GM11168 (cell line): ENCODE data around the gene ITGB3BP.
"Not testable (repeated sequence)": the region's sequence is repeated elsewhere in the genome, so short reads cannot be mapped to it uniquely, and the experiment has no call there.

Experiments used
- in situ Hi-C: fragments of 300-500 bp; cut with MboI; formaldehyde crosslinking; loops from one replicate; pipeline ENCODE4 v1.12.0; 2022; ENCODE audit warnings: low sequenced_read_pairs; ENCODE audit not compliant: unreplicated experiment

ITGB3BP gene, protein sequence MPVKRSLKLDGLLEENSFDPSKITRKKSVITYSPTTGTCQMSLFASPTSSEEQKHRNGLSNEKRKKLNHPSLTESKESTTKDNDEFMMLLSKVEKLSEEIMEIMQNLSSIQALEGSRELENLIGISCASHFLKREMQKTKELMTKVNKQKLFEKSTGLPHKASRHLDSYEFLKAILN

DNA sequence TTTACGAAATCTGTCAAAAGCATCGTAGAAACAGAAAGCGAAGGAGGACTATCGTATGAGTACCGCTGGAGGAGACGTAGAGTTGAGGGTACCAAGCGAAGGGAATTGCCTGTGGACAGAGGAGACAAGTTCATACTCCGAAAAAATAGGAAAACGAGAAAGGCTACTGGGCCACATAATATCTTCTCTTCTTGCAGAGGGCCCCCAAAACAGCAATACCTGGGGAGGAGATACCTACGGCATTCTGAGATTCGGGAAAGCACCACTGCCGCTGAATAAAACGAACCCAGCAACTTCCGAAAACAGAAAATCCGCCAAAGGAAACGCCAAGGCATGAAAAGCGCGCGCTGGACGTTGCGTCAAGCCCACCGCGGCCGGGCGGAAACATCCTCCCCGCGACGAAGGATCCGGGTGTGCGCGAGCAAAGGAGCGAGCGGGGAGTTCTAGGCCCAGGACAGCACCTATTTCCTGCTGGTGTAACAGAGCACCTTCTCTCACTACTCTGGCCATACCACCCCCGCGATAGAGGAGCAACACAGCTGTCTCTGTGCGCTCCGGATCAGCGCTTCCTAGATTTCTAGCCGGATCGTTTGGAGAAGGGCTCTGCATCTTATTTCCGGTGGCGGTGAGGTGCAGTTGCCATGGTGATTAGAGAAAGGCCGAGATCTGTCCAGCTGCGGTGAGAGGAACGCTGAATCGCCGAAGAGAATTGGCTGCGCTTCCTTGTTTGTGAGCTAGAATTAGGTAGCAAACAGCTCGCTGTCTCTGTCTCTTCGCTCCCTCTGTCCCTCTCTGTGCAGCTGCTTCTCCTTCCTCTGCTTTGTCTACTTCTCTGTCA, at the start of gene ITGB3BP, which contains the start of gene EFCAB7:
ITGB3BP (minus strand) TSS at position 335 of the 838 bp plus-strand sequence; CDS start at position 243, 92 bp downstream.
EFCAB7 (plus strand) TSS at position 635 of the 838 bp plus-strand sequence. CDS start 2,048 bp downstream, outside the sequence.
- in situ Hi-C loops: no loop called here

DNA sequence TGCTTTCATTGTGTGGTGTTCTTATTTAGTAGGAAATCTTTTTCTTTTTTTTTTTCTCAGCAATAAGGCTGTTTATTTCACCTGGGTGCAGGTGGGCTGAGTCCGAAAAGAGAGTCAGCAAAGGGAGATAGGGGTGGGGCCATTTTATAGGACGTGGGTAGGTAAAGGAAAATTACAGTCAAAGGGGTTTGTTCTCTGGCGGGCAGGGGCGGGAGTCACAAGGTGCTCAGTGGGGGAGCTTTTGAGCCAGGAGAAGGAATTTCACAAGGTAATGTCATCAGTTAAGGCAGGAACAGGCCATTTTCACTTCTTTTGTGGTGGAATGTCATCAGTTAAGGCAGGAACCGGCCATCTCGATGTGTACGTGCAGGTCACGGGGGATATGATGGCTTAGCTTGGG, 49.7 kb upstream of the ITGB3BP start:
- in situ Hi-C loops: not testable (repeated sequence)

DNA sequence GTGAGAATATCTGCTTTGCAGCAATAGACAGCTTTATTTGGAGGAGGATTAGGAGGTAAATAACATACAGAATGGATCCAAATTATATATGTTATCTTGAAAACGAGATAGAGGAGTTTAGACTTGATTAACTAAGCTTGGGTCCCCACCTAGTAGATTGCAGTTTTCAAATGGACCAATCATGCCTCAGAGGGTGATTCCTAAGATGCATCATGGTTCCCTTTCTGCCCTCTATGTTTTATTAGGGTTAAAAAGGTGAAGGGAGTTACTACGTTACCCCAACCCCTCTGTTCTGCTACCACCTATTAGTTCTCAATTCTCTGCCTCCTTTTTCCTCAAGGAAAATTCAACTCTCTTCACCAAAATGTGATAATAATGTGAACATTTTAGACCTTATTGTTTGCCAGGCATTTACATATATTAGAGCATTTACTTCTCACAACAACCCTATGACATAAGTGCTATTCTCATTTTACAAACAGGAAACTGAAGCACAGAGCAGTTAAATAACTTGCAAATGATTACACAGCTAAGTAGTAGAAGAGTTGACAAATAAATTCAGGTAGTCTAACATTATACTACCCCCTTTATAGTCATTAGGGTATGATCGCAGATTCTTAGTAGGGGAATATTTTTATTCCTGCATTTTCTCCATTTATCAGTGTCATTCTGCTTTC, 46.8 kb upstream of the ITGB3BP start:
- in situ Hi-C loops: no loop called here

DNA sequence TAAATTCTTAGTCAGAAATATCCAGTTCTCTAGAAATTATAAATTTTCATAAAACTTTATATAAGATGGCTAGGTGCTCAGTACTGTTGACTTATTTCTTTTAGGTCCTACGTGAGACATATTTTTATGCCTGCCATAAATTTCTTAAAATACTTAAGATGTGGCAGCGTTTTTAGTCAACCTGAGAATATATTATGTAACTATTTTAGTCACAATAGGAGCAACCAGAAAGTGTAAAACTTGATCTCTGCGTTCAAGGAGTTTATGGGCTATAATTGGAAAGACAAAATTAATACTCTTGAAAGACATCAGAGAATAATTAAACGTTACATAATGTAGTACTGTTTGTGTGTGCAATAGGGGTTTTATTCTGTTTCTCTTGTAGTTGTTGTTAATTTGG, 46.0 kb upstream of the ITGB3BP start:
- in situ Hi-C loops: no loop called here

DNA sequence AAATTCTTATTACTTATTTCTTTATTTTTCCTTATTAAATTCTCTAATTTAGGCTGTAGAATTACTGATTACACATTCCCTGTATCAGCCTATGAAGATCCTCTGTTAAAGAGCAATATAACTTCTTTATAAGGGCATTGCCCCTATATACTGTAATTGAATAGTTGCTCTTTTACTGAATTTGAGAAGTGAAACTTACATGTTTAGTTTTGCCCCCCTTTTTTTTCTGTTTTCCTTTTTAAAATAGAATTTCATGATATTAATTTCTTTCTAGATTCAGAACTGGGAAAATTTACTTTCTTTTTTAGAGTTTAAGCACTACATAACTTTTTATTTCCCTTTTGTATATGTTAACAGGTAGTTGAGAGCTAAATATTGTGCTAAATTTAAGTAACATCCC, 40.7 kb upstream of the ITGB3BP start:
- in situ Hi-C loops: no loop called here

DNA sequence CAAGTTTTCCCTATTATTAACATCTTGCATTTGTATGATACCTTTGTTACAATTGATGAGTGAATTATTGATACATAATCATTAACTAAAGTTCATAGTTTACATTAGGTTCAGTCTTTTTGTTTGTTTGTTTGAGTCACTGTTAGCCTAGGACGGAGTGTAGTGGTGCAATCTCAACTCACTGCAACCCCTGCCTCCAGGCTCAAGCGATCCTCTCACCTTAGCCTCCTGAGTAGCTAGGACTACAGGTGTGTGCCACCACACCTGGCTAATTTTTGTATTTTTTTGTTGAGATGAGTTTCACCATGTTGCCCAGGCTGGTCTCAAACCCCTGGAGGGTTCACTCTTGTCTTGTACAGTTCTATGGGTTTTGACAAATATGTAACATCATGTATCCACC, 36.3 kb upstream of the ITGB3BP start:
- in situ Hi-C loops: no loop called here

DNA sequence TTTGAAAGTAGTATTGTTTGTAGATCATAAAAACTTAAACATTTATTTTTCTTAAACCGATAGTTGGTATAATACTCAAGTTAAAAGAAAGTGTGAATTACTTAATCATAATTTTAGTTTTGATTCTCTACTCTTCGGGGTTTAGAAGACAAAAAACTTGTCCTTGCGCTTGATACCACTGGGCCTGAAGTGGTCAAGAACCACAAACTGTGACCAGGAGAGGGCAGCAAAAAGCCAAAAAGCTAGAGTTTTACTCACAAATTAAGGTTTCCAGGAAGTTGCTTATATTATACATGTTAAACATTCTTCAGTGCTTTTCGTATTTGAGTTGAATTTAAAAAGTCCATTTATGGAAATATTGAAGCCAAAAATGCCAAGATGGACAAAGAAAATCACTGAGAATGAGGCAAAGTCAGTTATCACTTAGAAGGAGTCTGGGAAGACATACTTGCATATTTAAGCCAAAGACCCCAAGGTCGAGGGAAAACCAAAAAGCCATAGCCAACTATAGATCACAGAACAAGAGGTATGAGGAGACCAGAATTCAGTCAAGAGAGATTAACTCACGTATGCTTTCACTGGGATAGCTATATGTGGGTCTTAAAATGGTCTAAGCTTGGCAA, 34.5 kb upstream of the ITGB3BP start:
- in situ Hi-C loops: no loop called here

DNA sequence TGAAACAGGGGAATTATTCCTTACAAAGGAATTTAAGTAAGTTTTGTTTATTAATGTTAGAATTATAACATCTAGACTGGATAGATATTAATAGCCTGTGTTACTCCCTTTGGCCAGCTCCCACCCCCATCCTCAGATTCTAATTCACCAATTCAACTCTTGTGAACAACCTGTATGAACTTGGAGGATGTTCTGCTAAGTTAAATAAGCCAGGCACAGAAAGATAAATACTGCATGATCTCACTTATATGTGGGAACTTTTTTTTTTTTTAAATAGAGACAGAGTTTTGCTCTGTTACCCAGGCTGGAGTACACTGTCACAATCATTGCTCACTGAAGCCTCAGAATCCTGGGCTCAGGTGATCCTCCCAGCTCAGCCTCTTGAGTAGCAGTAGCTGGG, 32.5 kb upstream of the ITGB3BP start:
- in situ Hi-C loops: no loop called here

DNA sequence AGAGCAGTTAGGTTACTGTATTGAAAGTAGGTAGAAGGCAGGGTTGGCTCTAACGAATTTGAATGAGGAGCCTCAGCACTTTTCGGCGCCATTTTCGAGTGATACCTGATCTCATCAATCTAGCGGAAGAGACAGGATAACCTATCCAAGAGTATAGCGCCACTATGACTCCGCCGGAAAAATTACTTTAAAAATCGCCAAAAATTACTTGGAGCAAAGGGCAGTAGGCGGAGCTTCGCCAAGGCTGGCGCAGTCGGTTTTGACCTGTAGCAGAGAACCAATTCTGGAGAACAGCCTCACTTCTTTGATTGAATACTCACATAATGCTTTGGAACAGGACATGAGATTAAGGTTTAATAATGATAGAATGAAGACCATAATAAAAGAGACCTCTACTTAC, 25.9 kb upstream of the ITGB3BP start:
- in situ Hi-C loops: no loop called here

DNA sequence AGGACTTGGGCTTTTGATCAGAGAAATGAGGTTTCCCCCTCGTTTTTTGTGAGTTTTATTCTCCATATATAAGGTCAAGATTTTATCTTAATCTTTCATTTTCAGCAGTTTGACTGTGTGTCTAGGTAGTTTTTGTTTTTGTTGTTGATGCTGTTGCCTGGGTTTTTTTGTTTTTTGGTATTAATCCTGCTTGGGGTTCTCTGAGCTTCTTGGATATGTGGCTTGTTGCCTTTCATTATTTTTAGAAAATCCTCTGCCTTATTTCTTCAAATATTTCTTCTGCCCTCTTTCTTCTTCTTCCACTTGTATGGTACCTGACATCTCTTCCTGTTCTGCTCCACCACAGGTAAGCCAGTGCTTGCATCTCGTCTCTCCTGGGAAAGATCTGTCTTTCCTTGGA, 25.3 kb upstream of the ITGB3BP start:
- in situ Hi-C loops: no loop called here

DNA sequence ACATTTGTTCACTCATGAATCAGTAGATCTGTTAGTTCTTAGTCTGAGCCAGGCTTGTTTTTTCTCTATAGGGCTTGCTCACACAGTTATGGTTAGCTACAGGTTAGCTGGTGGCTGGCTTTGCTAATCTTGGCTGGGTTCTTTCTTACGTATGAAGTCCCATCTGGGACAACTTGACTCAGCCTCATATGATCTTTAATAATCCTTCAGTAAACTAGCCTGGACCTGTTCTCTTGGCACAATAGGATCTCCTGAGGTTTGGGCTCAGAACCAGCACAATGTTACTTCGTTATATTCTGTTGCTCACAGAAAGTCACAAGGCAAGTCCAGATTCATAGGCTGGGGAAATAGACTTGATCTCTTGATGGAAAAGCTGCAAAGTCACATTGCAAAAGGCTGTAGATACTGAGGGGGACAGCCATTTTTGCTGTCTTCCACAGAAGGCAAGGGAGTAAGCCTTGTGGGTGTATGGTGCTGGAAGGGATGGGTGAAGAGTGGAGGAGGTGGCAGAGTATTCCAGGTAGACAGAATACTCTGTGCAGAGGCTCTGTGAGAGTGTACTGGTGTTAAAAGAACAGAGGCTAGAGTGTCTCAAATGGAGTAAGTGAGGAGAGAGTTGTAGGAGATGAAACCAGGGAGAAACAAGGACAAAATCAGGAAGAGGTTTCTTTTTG, 24.7 kb upstream of the ITGB3BP start:
- in situ Hi-C loops: no loop called here

DNA sequence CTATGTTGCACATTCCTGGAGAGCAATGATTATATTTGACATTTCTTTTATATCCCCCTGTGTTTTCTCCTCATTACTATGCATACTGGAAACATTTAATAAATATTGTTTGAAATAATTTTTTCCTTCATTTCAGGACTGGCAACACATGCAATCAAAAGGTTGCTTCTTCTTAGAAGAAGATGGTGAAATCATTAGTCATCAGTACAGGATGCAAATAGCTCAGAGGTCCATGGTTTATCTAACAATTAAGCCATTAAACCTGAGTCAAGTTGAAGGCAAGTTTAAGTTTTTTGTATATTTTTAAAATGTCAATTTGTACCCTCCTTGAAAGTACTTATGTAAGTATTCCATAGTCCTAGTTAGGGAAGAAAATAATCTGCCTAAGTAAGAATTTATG, 22.8 kb upstream of the ITGB3BP start:
- in situ Hi-C loops: no loop called here

DNA sequence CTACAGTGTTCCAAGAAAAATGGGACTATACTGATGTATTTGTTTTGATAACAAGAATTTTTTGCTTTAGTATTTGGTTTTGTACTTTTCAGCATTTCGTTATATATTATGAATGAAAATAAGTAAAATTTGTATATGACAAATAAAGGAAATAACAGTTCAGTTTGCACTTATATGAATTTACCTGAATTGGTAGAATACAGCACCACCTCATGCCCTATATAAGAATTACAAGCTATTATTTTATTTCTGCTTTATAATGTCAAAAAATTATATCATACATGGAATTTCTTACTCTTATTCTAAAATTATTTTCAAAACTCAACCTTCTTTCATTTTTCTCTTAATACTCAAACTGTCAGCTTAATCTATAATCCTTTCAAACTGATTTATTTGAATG, 14.9 kb upstream of the ITGB3BP start:
- in situ Hi-C loops: no loop called here

DNA sequence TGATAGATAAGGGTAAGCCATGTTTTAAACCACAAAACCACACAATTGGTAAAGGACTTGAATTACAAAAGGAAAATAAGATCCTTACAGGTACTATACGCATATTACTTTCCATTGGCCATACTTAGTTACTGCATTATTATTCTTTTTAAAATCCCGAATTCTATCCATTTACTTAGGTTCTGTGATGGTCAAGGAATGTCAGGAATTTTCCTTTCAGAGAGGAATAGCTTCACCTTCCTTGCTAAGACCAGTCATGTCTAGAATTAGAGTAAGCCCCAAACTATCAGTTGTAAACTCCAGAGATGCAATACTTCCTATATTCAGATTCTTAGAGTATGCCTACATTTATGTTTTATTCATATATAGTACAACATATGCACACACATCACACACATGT, 14.0 kb upstream of the ITGB3BP start:
- in situ Hi-C loops: no loop called here

DNA sequence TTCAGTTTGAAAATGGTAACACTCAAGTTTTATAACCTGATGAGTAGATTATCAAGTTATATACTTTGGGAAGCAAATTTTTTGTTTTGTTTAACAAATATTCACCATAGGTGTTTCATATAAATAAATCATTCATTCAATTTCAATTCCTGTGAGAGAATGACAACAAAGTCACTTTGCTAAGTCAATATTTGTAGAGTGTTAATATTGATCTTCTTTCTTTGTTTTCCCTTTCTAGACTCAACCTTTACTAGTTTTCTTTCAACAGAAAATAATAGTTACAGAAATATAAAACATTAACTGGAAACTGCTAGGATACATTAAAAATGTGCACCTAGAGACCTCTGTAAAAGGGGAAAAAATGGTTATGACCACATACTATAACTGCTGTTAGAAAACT, 11.4 kb upstream of the ITGB3BP start:
- in situ Hi-C loops: no loop called here

DNA sequence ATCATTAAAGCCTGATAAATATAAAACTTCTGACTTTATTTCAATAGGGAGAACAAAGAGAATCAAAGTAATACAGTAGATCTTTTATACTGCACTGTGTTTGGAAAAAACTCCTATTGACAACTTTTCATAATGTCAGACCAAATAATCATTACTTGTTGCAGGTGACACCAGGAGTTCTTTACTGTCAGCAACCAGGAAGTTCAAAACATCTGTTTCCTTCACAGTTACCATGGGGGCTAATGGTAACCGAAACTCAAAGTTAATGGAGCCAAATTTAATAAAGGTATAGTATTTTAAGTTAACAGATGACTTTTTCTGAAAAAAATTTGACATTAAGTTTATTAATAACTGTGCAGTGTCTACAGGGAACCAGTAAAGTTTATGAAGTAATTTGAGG, 10.9 kb upstream of the ITGB3BP start:
- in situ Hi-C loops: no loop called here

DNA sequence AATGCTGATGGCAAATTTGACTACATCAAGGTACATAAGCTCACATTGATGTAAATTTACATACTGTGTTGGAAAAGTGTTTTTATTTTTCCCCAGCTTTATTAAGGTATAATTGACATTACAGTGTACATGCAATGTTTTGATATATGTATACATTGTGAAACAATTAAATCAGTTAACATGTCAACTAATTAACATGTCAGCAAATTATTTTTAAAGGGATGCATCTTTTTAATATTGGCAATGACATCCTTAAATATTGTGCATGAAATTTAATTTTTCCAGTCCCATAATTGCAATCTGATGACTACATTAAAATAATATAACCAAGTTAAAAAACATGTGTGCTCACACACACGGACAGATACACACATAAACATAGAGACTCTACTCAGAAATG, 9.7 kb upstream of the ITGB3BP start:
- in situ Hi-C loops: no loop called here

DNA sequence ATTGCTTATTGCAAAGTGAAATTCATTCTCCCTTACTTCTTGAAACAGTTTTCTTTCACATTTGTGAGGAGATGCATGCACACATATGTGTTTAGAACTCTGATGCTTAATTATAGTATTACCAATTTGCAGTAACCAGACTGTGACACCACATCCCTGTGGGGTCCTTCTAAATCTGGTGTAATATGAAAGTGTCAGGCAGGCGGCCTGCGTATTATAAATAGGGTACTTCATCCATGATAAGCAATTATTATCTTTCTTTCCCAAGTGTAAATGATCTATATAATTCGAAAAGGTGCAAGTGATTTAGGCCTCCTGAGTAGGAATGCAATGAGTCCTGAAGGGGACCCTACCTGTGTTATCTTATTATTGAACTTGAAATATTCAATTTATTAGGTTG, 1.2 kb upstream of the ITGB3BP start:
- in situ Hi-C loops: no loop called here

DNA sequence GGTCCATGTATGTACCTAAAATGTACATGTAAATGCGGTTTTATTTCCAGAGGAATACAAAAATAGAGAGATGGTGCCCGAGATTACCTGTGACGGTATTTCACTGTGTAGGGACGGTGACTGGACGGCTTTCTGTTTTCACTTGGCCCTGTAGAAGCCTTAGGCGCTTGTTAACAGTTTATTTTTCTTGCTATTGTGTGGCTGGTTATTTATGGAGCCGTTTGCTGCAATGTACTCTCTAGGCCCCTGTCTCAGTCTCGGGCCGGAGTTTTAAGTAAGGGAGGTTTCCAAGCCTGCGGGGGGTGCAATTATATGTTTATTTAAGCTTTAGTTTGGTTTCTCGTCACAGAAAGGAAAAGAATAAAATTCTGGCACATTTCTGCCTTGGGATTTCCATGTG, 713 bp upstream of the ITGB3BP start:
- in situ Hi-C loops: no loop called here

DNA sequence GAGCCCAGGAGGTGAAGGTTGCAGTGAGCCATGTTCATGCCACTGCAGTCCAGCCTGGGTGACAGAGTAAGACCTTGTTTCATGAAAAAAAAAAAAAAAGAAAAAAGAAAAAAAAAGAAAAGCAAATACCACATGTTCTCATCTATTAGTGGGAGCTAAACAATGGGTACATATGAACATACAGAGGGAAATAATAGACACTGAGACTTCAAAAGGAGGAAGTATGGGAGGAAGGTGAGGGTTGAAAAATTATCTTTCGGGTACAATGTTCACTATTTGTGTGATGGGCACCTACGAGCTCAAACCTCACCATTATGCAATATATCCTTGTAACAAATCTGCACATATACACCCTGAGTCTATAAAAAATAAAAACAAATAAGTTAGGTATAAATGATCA, 6.4 kb downstream of the ITGB3BP start:
- in situ Hi-C loops: no loop called here
